MM.1S (cell line): Measurements from ENCODE around the gene RALGAPA2.

Source experiments
- DNase-seq: peaks from one replicate; pipeline ENCODE4 v3.0.0-alpha.2; 2015
- H2AFZ ChIP-seq: fragments of 300-600 bp; sonication (generic); 2 replicates; pipeline ENCODE4 v1.6.0; 2016; ENCODE audit warnings: antibody characterized with exemption, low read length
- H3F3A ChIP-seq: fragments of 300-600 bp; sonication (generic); 2 replicates; pipeline ENCODE4 v1.6.1; 2016; ENCODE audit warnings: mild to moderate bottlenecking, antibody characterized with exemption, low read length, moderate library complexity, mixed read lengths; ENCODE audit not compliant: insufficient read depth
- H3K27ac ChIP-seq: fragments of 300-600 bp; sonication (generic); 2 replicates; pipeline ENCODE4 v1.5.1; 2016; ENCODE audit warnings: mild to moderate bottlenecking, low read length
- H3K27me3 ChIP-seq: fragments of 300-600 bp; sonication (generic); replicated peaks from 2 replicates; pipeline ENCODE4 v1.6.0; 2016; ENCODE audit warnings: low read length; ENCODE audit not compliant: insufficient read depth
- H3K36me3 ChIP-seq: fragments of 300-600 bp; sonication (generic); replicated peaks from 2 replicates; pipeline ENCODE4 v1.6.1; 2016; ENCODE audit warnings: mild to moderate bottlenecking, low read length, mixed read lengths; ENCODE audit not compliant: insufficient read depth
- H3K4me1 ChIP-seq: fragments of 300-600 bp; sonication (generic); 2 replicates; pipeline ENCODE4 v1.6.1; 2016; ENCODE audit warnings: low read length, mixed read lengths
- H3K4me2 ChIP-seq: fragments of 300-600 bp; sonication (generic); 2 replicates; pipeline ENCODE4 v1.6.0; 2016; ENCODE audit warnings: low read depth, low read length
- H3K4me3 ChIP-seq: fragments of 300-600 bp; sonication (generic); 2 replicates; pipeline ENCODE4 v1.5.1; 2016; ENCODE audit warnings: low read length, mixed read lengths
- H3K79me2 ChIP-seq: fragments of 300-600 bp; sonication (generic); 2 replicates; pipeline ENCODE4 v1.6.1; 2016; ENCODE audit warnings: mixed run types, low read length, mixed read lengths
- H3K9ac ChIP-seq: fragments of 300-600 bp; sonication (generic); 2 replicates; pipeline ENCODE4 v1.6.1; 2016; ENCODE audit warnings: low read length, mixed read lengths
- H3K9me2 ChIP-seq: fragments of 300-600 bp; sonication (generic); replicated peaks from 2 replicates; pipeline ENCODE4 v1.6.1; 2016; ENCODE audit warnings: mild to moderate bottlenecking, low read length, mixed read lengths; ENCODE audit not compliant: insufficient read depth
- H3K9me3 ChIP-seq: fragments of 300-600 bp; sonication (generic); replicated peaks from 2 replicates; pipeline ENCODE4 v1.6.1; 2016; ENCODE audit warnings: mild to moderate bottlenecking, low read length, mixed read lengths; ENCODE audit not compliant: insufficient read depth
- H4K20me1 ChIP-seq: fragments of 300-600 bp; sonication (generic); 2 replicates; pipeline ENCODE4 v1.6.1; 2016; ENCODE audit warnings: mild to moderate bottlenecking, low read length, moderate library complexity, mixed read lengths; ENCODE audit not compliant: insufficient read depth
- CTCF ChIP-seq: fragments of 300-600 bp; sonication (generic); IDR thresholded peaks from 2 replicates; pipeline ENCODE4 v1.5.1; 2016; ENCODE audit warnings: antibody characterized with exemption, low read length, mixed read lengths
- EZH2 ChIP-seq: fragments of 300-600 bp; sonication (generic); optimal IDR thresholded peaks from 2 replicates; pipeline ENCODE3; 2017; ENCODE audit warnings: low read depth, mild to moderate bottlenecking, antibody characterized with exemption, low read length, mixed read lengths
- EZH2phosphoT487 ChIP-seq: fragments of 300-600 bp; sonication (generic); IDR thresholded peaks from 2 replicates; pipeline ENCODE4 v1.6.1; 2018; ENCODE audit warnings: antibody characterized with exemption, low read length

RALGAPA2 gene

GRCh38 chr20:20612251-20612650 is 100.2 kb downstream of the RALGAPA2 start:
- Histone ChIP-seq H4K20me1 (no peaks in the 10 kb centered on the region), H2AFZ (no peak overlapping the region), H3K27ac (no peak overlapping the region), H3K36me3 (no peaks in the 10 kb centered on the region), H3K79me2 (no peaks in the 10 kb centered on the region), H3K9me2 (no peaks in the 10 kb centered on the region), H3K27me3 (no peaks in the 10 kb centered on the region), H3K4me1 (no peaks in the 10 kb centered on the region), H3K4me3 (no peak overlapping the region), H3K9ac (no peak overlapping the region), H3K9me3 (no peaks in the 10 kb centered on the region), H3F3A (no peaks in the 10 kb centered on the region), H3K4me2 (no peak overlapping the region)
- TF ChIP-seq CTCF (no peak), EZH2phosphoT487 (no peak), EZH2 (no peak)
- DNase-seq, result no peak

- Histone ChIP-seq H3K79me2 (no peaks in the 10 kb centered on the region), H4K20me1 (no peaks in the 10 kb centered on the region), H3K4me3 (no peak overlapping the region), H3F3A (no peaks in the 10 kb centered on the region), H3K27me3 (no peaks in the 10 kb centered on the region), H3K9me3 (no peaks in the 10 kb centered on the region), H3K36me3 (no peaks in the 10 kb centered on the region), H3K9ac (no peak overlapping the region), H3K4me2 (no peak overlapping the region), H3K9me2 (no peaks in the 10 kb centered on the region), H3K27ac (no peak overlapping the region), H2AFZ (no peak overlapping the region), H3K4me1 (no peaks in the 10 kb centered on the region)
- TF ChIP-seq EZH2, result no peak
- no peak for DNase-seq
Observed at GRCh38 chr20:20611167-20611566, 101.3 kb downstream of the RALGAPA2 start.

GRCh38 chr20:20609522-20609921 is 102.9 kb downstream of the RALGAPA2 start:
- Histone ChIP-seq H3K9me3 (no peaks in the 10 kb centered on the region), H3K36me3 (no peaks in the 10 kb centered on the region), H4K20me1 (no peaks in the 10 kb centered on the region), H3K27me3 (no peaks in the 10 kb centered on the region), H3K79me2 (no peaks in the 10 kb centered on the region), H3K4me3 (no peak overlapping the region), H2AFZ (no peak overlapping the region), H3K4me1 (no peaks in the 10 kb centered on the region), H3K9me2 (no peaks in the 10 kb centered on the region), H3K27ac (no peak overlapping the region), H3K9ac (no peak overlapping the region), H3K4me2 (no peak overlapping the region), H3F3A (no peaks in the 10 kb centered on the region)
- no peak for DNase-seq
- TF ChIP-seq EZH2, result no peak
- TF ChIP-seq EZH2phosphoT487, result no peak
- no peak for TF ChIP-seq CTCF

GRCh38 chr20:20608641-20609040 is 103.8 kb downstream of the RALGAPA2 start:
- H3K27me3 ChIP-seq, result no peaks in the 10 kb centered on the region
- no peak overlapping the region for H3K27ac ChIP-seq
- no peak for DNase-seq
- no peaks in the 10 kb centered on the region for H3K79me2 ChIP-seq
- no peak overlapping the region for H3K4me3 ChIP-seq
- no peak overlapping the region for H3K4me2 ChIP-seq
- no peaks in the 10 kb centered on the region for H3K4me1 ChIP-seq
- H3K9me2 ChIP-seq, result no peaks in the 10 kb centered on the region
- TF ChIP-seq CTCF, result no peak
- no peak for TF ChIP-seq EZH2
- no peak for TF ChIP-seq EZH2phosphoT487
- H2AFZ ChIP-seq, result no peak overlapping the region
- H4K20me1 ChIP-seq, result no peaks in the 10 kb centered on the region
- no peaks in the 10 kb centered on the region for H3K9me3 ChIP-seq
- H3F3A ChIP-seq, result no peaks in the 10 kb centered on the region
- H3K36me3 ChIP-seq, result no peaks in the 10 kb centered on the region
- H3K9ac ChIP-seq, result no peak overlapping the region
